GM12874 (cell line): ENCODE results near the gene SPATA24.

ENCODE experiments used
- TF ChIP-seq, protein P1 (sequence below): IDR thresholded peaks from 2 replicates; pipeline ENCODE4 v1.5.1; 2011; ENCODE audit warnings: low read depth, mild to moderate bottlenecking, control low read depth, low read length, moderate library complexity; ENCODE audit not compliant: insufficient read depth

SPATA24 gene

GRCh38 chr5:139358064-139358463 lies 45.8 kb downstream of the SPATA24 start:
- TF ChIP-seq, protein P1, sequence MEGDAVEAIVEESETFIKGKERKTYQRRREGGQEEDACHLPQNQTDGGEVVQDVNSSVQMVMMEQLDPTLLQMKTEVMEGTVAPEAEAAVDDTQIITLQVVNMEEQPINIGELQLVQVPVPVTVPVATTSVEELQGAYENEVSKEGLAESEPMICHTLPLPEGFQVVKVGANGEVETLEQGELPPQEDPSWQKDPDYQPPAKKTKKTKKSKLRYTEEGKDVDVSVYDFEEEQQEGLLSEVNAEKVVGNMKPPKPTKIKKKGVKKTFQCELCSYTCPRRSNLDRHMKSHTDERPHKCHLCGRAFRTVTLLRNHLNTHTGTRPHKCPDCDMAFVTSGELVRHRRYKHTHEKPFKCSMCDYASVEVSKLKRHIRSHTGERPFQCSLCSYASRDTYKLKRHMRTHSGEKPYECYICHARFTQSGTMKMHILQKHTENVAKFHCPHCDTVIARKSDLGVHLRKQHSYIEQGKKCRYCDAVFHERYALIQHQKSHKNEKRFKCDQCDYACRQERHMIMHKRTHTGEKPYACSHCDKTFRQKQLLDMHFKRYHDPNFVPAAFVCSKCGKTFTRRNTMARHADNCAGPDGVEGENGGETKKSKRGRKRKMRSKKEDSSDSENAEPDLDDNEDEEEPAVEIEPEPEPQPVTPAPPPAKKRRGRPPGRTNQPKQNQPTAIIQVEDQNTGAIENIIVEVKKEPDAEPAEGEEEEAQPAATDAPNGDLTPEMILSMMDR, result no peak

GRCh38 chr5:139354186-139354585 lies 49.7 kb downstream of the SPATA24 start:
- TF ChIP-seq, protein P1, result no peak
